Cerebellar nuclear complex (tissue), 1 donor: ENCODE measurements around the gene ETHE1.

ENCODE experiments used
- DNase-seq, 2 experiments: peaks; one replicate each; lab custom pipeline; 2025; lab: John Stamatoyannopoulos, UW

The ETHE1 gene, protein sequence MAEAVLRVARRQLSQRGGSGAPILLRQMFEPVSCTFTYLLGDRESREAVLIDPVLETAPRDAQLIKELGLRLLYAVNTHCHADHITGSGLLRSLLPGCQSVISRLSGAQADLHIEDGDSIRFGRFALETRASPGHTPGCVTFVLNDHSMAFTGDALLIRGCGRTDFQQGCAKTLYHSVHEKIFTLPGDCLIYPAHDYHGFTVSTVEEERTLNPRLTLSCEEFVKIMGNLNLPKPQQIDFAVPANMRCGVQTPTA

DNA sequence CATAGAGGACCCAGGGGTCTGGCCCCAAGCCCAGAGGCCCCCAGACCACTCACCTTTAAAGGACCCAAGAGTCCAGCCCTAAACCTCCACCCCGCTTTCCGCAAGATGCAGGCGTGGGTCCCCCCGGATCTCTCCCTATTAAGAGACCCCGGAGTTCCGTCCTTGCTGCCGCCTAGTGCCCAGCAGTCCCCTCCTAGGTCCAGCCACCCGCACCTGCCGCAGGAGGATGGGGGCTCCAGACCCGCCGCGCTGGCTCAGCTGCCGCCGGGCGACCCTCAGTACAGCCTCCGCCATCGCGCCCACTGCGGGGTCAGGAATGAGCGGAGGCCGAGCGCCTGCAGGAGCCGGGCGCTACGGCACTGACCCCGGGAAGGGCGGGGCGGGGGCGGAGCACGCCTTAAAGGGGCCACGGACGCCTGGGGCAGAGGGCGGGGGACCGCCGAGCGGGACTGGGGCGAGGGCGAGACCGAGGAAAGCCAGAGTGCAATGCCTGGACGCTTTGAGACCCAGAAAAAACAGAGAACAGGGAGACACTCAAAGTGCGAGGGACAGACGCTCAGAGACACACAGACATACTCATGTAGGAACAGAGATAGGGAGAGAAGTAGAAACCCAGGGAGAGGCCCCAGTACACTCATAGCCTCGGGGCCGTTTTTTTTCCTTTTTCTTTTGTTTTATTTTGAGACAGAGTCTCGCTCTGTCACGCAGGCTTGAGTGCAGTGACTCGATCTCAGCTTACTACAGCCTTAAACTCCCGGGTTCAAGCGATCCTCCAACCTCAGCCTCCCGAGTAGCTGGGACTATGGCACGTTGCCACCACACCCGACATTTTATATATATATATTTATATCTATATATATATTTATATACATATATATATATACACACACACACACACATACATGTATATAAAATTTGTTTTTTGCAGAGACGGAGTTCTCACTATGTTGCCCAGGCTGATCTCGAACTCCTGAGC lies at the start of gene ETHE1:
Gene ETHE1 (minus strand): TSS at position 318 of the 976 bp plus-strand sequence. CDS start 24 bp downstream, at position 294.
- peak in 1 of 2 experiments; percentile 54 for DNase-seq

GRCh38 chr19:43575955-43576878 lies 49.2 kb upstream of the ETHE1 start:
- DNase-seq: no peak

GRCh38 chr19:43575156-43575950 lies 48.4 kb upstream of the ETHE1 start, which contains the start of the genes PINLYP and XRCC1:
PINLYP (plus strand) TSS chr19:43575801; CDS start chr19:43577192, 1,391 bp downstream.
XRCC1 (minus strand) TSS chr19:43575527; CDS start chr19:43575458, 69 bp downstream.
- peak; percentile 96 to 98 for DNase-seq

DNA sequence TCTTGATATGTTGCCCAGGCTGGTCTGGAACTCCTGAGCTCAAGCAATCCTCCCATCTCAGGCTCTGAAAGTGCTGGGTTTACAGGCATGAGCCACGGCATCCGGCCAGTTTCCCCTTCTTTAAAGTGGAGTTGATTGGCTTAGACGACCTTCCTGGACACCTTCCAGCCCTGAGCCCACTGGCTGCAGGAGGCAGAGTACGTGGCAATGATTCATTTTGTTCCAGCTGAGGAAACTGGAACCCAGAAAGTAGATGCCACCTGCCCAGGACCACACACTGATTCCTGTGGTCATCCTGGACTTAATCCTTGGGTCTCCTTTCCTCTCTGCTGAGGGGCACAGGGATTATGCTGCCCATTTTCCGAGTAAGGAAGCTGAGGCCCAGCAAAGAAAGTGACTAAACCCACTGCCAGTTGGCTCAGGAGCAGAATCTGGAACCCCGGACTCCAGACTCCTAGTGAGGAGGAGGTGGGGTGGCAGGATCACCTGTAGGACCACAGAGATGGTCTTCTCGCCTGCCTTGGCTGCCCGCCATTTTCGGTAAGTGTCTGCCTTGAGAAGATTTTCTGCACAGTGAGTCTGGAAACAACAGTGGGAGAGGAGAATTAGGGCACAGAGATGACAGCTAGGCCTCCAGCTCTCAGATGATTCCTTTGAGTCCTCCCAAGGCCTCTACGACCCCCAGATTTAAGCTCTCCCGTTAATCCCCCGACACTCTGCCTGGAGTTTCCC lies 47.6 kb upstream of the ETHE1 start:
- DNase-seq: no peak

DNA sequence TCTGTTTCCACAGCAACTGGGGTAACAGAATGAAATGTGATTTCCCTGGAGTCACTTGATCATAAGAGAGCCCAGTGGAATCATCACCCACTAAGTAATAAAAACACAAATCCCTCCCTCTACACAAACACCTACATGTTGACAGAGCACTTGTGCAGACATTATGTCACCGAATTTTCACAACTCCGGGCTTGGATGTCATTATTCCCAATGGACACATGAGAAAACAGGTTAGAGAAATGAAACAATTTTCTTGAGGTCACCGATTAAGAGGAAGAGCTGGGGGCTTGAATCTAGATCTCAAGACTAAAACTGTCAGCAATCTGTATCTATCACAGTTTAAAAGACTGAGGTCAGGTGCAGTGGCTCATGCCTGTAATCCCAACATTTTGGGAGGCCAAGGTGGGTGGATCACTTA lies 45.2 kb upstream of the ETHE1 start:
- DNase-seq: no peak

GRCh38 chr19:43570174-43570791 lies 43.3 kb upstream of the ETHE1 start:
- DNase-seq: no peak

- no peak for DNase-seq
Measured at GRCh38 chr19:43569657-43570056, 42.7 kb upstream of the ETHE1 start.

GRCh38 chr19:43564800-43565199 lies 37.8 kb upstream of the ETHE1 start:
- DNase-seq: peak in 1 of 2 experiments; percentile 11

- no peak for DNase-seq
Measured at GRCh38 chr19:43563816-43564457, 36.9 kb upstream of the ETHE1 start.

- peak; percentile 65 to 90 for DNase-seq
Measured at GRCh38 chr19:43562698-43563241, 35.8 kb upstream of the ETHE1 start.

GRCh38 chr19:43562226-43562697 lies 35.3 kb upstream of the ETHE1 start:
- DNase-seq: no peak

DNA sequence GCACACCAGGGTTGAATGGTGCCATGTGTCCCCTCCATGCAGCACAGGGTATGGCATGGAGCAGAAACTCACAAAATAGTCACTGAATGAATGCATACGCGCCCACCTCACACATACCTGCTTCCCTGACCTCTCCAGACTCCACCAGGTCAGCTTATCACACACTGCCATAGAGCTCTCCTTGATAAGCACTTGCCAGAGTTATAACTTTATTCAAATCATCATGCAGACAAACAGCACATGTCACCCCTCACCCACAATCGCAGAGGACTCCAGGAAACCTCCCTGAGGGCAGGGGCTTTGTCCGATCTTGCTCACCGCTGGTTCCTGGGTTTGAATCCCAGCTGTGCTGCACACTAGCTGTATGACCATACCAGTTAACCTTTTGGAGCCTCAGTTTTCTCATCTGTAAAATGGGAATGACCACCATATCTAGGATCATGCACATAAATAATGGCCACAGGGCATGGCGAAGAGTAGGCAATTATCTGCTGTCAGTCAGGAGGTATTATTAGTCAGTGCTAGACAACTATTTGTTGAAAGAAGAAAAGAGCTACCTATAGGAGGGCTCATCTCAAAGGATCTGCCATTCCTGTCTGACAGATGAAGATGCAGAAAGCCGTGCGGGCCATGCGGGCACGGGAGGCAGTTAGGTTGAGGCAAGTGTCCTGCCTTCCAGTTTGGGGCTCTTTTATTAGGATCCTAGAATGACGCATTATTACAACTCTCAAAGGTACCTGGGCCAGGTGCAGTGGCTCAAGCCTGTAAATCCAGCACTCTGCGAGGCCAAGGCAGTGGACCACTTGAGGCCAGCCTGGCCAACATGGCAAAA lies 34.4 kb upstream of the ETHE1 start:
- DNase-seq: no peak

- DNase-seq: no peak
Measured at GRCh38 chr19:43560687-43561086, 33.7 kb upstream of the ETHE1 start.

- DNase-seq: peak; percentile 50 to 77
Measured at GRCh38 chr19:43555185-43555770, 28.3 kb upstream of the ETHE1 start.

- DNase-seq: no peak
Measured at GRCh38 chr19:43554317-43554895, 27.4 kb upstream of the ETHE1 start.

DNA sequence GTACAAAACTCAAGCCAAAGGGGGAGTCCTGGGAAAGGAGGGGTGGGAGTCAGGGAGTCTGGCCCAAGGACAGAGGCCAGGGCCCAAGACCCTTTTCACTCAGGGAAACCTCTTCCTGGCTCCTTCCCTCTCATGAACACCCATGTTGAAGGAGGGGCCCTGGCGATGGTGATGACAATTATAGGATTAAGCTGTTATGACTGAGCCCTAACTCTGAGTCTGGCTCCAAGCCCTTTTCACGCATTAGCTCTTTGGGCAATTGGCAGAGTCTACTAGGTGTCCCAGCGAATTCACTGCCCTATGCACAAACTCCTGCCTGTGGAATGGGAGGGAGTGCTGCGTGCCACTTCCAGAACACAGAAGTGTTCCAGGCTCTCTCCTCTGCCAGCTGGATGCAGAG lies 26.7 kb upstream of the ETHE1 start:
- no peak for DNase-seq

- DNase-seq: no peak
Measured at GRCh38 chr19:43552616-43553015, 25.6 kb upstream of the ETHE1 start.
